GM23338 (cell line): ENCODE measurements around the gene DCLRE1C. TPM values are rescaled to one million over a fixed set of nuclear protein-coding genes. Genes with fewer than 3 reads are reported as not detected.

Experiments used
- ATAC-seq: fragments of 200-7000 bp; cut with Tn5 transposase; 3 replicates; pipeline ENCODE4 v1.9.1; 2020
- DNase-seq: peaks from one replicate; pipeline ENCODE4 v3.0.0-alpha.2; 2015; ENCODE audit warnings: low spot score
- H2AFZ ChIP-seq: fragments of 200-600 bp; sonication (generic); 2 replicates; pipeline ENCODE4 v1.8.0; 2016; ENCODE audit warnings: antibody characterized with exemption, mild to moderate bottlenecking, moderate library complexity
- H3F3A ChIP-seq: fragments of 200-600 bp; sonication (generic); replicated peaks from 2 replicates; pipeline ENCODE4 v1.8.0; 2017; ENCODE audit warnings: antibody characterized with exemption, mixed run types, low read depth
- H3K27ac ChIP-seq: fragments of 200-600 bp; sonication (generic); 2 replicates; pipeline ENCODE4 v1.6.1; 2016; ENCODE audit warnings: low read depth
- H3K27me3 ChIP-seq: fragments of 200-600 bp; sonication (generic); 2 replicates; pipeline ENCODE4 v1.8.0; 2016; ENCODE audit warnings: mild to moderate bottlenecking, mixed run types, moderate library complexity; ENCODE audit not compliant: insufficient read depth
- H3K36me3 ChIP-seq: fragments of 200-600 bp; sonication (generic); 2 replicates; pipeline ENCODE4 v1.8.0; 2016; ENCODE audit warnings: mild to moderate bottlenecking; ENCODE audit not compliant: insufficient read depth
- H3K4me1 ChIP-seq: fragments of 200-600 bp; sonication (generic); 2 replicates; pipeline ENCODE4 v1.8.0; 2016; ENCODE audit warnings: mild to moderate bottlenecking, moderate library complexity; ENCODE audit not compliant: insufficient read depth
- H3K4me2 ChIP-seq: fragments of 200-600 bp; sonication (generic); 2 replicates; pipeline ENCODE4 v1.7.1; 2017; ENCODE audit warnings: mixed run types
- H3K4me3 ChIP-seq: fragments of 200-600 bp; sonication (generic); 2 replicates; pipeline ENCODE4 v1.6.1; 2016; ENCODE audit warnings: mixed run types
- H3K79me2 ChIP-seq: fragments of 200-600 bp; sonication (generic); replicated peaks from 2 replicates; pipeline ENCODE4 v1.8.0; 2017; ENCODE audit warnings: mild to moderate bottlenecking; ENCODE audit not compliant: insufficient read depth
- H3K9me2 ChIP-seq: fragments of 200-600 bp; sonication (generic); 2 replicates; pipeline ENCODE4 v1.8.0; 2017; ENCODE audit not compliant: insufficient read depth
- H4K20me1 ChIP-seq: fragments of 200-600 bp; sonication (generic); replicated peaks from 2 replicates; pipeline ENCODE4 v1.8.0; 2017; ENCODE audit warnings: mild to moderate bottlenecking; ENCODE audit not compliant: insufficient read depth
- H3K27ac Mint-ChIP-seq: 2 replicates; pipeline ENCODE4 v1.8.0; 2020; ENCODE audit warnings: inconsistent platforms, mild to moderate bottlenecking, moderate library complexity, mixed read lengths
- H3K27me3 Mint-ChIP-seq: 3 replicates; pipeline ENCODE4 v1.8.0; 2022; ENCODE audit warnings: low read depth, mild to moderate bottlenecking, moderate library complexity, mixed read lengths, inconsistent platforms; ENCODE audit not compliant: insufficient read depth, poor library complexity
- H3K36me3 Mint-ChIP-seq: 3 replicates; pipeline ENCODE4 v1.8.0; 2021; ENCODE audit warnings: low read depth, mild to moderate bottlenecking, inconsistent platforms, moderate library complexity, mixed read lengths
- H3K4me1 Mint-ChIP-seq: 3 replicates; pipeline ENCODE4 v1.8.0; 2020; ENCODE audit warnings: mild to moderate bottlenecking, inconsistent platforms, mixed read lengths
- H3K4me3 Mint-ChIP-seq: 3 replicates; pipeline ENCODE4 v1.8.0; 2021; ENCODE audit warnings: moderate library complexity, mild to moderate bottlenecking, inconsistent platforms, mixed read lengths
- H3K9me3 Mint-ChIP-seq: 3 replicates; pipeline ENCODE4 v1.8.0; 2020; ENCODE audit warnings: moderate library complexity, mild to moderate bottlenecking, inconsistent platforms, mixed read lengths
- CREB1 ChIP-seq: fragments of 250-450 bp; sonication (Bioruptor Pico); IDR thresholded peaks from 2 replicates; pipeline ENCODE4 v1.5.0; 2020; ENCODE audit warnings: low read depth, mild to moderate bottlenecking, moderate library complexity
- EZH2 ChIP-seq: fragments of 200-600 bp; sonication (generic); IDR thresholded peaks from one replicate; pipeline ENCODE4 v1.8.0; 2017; ENCODE audit warnings: antibody characterized with exemption, mild to moderate bottlenecking, low read depth; ENCODE audit not compliant: unreplicated experiment
- JUNB ChIP-seq: IDR thresholded peaks from one replicate; pipeline ENCODE4 v1.6.1; 2016; ENCODE audit warnings: antibody characterized with exemption; ENCODE audit not compliant: unreplicated experiment
- NANOG ChIP-seq: IDR thresholded peaks from 2 replicates; pipeline ENCODE4 v1.6.1; 2016; ENCODE audit warnings: antibody characterized with exemption, borderline replicate concordance
- STAT1 ChIP-seq: IDR thresholded peaks from one replicate; pipeline ENCODE4 v1.6.1; 2016; ENCODE audit warnings: antibody characterized with exemption; ENCODE audit not compliant: unreplicated experiment
- ZNF114 ChIP-seq: fragments of 250-450 bp; sonication (Bioruptor Pico); IDR thresholded peaks from 2 replicates; pipeline ENCODE4 v1.5.0; 2020; ENCODE audit warnings: mild to moderate bottlenecking, moderate library complexity
- polyA plus RNA-seq: library from polyadenylated mRNA; unstranded; fragments of >200 nt; fragmentation: Nextera tagmentation; extraction: Ambion mirVana; gene quantifications from 2 replicates; pipeline ENCODE4 v1.2.1, GENCODE V29; 2016
- total RNA-seq: library from RNA; depleted of rRNA; stranded (reverse); fragments of >200 nt; shearing (Covaris generic); gene quantifications from 2 replicates; pipeline ENCODE4 v1.2.3, GENCODE V29; 2014
- TF ChIP-seq, protein P1 (sequence below): fragments of 250-450 bp; sonication (Bioruptor Pico); IDR thresholded peaks from 2 replicates; pipeline ENCODE4 v1.5.0; 2020; ENCODE audit warnings: mild to moderate bottlenecking, moderate library complexity
- TF ChIP-seq, protein P2 (sequence below), 2 experiments: fragments of 200-600 bp in 1 of 2; sonication (generic) in 1 of 2; conservative IDR thresholded peaks; 2 replicates each; pipeline versions ENCODE4 v1.5.1 to v1.6.1; 2016 to 2017; ENCODE audit warnings: antibody characterized with exemption in 2 of 2, low read depth in 2 of 2, mild to moderate bottlenecking in 2 of 2, moderate library complexity in 1 of 2
- TF ChIP-seq, protein P3 (sequence below): IDR thresholded peaks from 2 replicates; pipeline ENCODE4 v1.6.1; 2016; ENCODE audit warnings: antibody characterized with exemption
- TF ChIP-seq, protein P4 (sequence below): IDR thresholded peaks from one replicate; pipeline ENCODE4 v1.6.1; 2018; ENCODE audit warnings: antibody characterized with exemption; ENCODE audit not compliant: unreplicated experiment

The DCLRE1C gene
- total and polyA plus RNA-seq, 2 experiments from 2014 or later = 3.9 to 30.2 TPM

DNA sequence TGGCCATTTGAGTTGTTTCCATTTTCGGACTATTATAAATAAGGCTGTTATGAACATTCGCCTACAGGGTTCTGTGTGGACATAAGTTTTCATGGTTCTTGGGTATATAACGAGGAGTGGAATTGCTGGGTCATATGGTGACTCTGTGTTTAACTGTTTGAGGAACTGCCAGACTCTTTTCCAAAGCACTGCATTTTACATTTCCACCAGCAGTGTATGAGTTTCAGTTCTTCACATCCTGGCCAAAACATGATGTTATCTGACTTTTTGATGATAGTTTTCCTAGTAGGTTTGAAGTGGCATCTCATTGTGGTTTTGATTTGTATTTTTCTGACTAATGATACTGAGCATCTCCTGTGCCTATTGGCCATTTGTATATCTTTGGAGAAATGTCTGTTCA lies 69.8 kb downstream of the DCLRE1C start:
- DNase-seq (no peak), ATAC-seq (no peak)
- peaks cover 21% of the 10 kb centered on the region; the same call in 2 of the 3 replicates for H3K4me1 Mint-ChIP-seq
- Histone ChIP-seq H3K4me1 (peaks cover 9% of the 10 kb centered on the region; the same call in 1 of the 2 replicates), H2AFZ (no peak overlapping the region), H3K27me3 (no peaks in the 10 kb centered on the region), H3K79me2 (peaks cover 100% of the 10 kb centered on the region), H3K4me3 (no peak overlapping the region), H4K20me1 (peaks cover 70% of the 10 kb centered on the region), H3K27ac (no peak overlapping the region), H3K36me3 (peaks cover 7% of the 10 kb centered on the region), H3F3A (no peaks in the 10 kb centered on the region), H3K4me2 (no peak overlapping the region), H3K9me2 (no peaks in the 10 kb centered on the region)
- no peak overlapping the region for H3K4me3 Mint-ChIP-seq
- H3K36me3 Mint-ChIP-seq = peaks cover 8% of the 10 kb centered on the region
- H3K27ac Mint-ChIP-seq = no peak overlapping the region
- peaks cover 5% of the 10 kb centered on the region for H3K27me3 Mint-ChIP-seq
- TF ChIP-seq, protein P1, sequence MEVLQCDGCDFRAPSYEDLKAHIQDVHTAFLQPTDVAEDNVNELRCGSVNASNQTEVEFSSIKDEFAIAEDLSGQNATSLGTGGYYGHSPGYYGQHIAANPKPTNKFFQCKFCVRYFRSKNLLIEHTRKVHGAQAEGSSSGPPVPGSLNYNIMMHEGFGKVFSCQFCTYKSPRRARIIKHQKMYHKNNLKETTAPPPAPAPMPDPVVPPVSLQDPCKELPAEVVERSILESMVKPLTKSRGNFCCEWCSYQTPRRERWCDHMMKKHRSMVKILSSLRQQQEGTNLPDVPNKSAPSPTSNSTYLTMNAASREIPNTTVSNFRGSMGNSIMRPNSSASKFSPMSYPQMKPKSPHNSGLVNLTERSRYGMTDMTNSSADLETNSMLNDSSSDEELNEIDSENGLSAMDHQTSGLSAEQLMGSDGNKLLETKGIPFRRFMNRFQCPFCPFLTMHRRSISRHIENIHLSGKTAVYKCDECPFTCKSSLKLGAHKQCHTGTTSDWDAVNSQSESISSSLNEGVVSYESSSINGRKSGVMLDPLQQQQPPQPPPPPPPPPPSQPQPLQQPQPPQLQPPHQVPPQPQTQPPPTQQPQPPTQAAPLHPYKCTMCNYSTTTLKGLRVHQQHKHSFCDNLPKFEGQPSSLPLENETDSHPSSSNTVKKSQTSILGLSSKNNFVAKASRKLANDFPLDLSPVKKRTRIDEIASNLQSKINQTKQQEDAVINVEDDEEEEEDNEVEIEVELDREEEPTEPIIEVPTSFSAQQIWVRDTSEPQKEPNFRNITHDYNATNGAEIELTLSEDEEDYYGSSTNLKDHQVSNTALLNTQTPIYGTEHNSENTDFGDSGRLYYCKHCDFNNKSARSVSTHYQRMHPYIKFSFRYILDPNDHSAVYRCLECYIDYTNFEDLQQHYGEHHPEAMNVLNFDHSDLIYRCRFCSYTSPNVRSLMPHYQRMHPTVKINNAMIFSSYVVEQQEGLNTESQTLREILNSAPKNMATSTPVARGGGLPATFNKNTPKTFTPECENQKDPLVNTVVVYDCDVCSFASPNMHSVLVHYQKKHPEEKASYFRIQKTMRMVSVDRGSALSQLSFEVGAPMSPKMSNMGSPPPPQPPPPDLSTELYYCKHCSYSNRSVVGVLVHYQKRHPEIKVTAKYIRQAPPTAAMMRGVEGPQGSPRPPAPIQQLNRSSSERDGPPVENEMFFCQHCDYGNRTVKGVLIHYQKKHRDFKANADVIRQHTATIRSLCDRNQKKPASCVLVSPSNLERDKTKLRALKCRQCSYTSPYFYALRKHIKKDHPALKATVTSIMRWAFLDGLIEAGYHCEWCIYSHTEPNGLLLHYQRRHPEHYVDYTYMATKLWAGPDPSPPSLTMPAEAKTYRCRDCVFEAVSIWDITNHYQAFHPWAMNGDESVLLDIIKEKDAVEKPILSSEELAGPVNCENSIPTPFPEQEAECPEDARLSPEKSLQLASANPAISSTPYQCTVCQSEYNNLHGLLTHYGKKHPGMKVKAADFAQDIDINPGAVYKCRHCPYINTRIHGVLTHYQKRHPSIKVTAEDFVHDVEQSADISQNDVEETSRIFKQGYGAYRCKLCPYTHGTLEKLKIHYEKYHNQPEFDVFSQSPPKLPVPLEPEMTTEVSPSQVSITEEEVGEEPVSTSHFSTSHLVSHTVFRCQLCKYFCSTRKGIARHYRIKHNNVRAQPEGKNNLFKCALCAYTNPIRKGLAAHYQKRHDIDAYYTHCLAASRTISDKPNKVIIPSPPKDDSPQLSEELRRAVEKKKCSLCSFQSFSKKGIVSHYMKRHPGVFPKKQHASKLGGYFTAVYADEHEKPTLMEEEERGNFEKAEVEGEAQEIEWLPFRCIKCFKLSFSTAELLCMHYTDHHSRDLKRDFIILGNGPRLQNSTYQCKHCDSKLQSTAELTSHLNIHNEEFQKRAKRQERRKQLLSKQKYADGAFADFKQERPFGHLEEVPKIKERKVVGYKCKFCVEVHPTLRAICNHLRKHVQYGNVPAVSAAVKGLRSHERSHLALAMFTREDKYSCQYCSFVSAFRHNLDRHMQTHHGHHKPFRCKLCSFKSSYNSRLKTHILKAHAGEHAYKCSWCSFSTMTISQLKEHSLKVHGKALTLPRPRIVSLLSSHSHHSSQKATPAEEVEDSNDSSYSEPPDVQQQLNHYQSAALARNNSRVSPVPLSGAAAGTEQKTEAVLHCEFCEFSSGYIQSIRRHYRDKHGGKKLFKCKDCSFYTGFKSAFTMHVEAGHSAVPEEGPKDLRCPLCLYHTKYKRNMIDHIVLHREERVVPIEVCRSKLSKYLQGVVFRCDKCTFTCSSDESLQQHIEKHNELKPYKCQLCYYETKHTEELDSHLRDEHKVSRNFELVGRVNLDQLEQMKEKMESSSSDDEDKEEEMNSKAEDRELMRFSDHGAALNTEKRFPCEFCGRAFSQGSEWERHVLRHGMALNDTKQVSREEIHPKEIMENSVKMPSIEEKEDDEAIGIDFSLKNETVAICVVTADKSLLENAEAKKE (CRISPR knock-in tag) = no peak
- TF ChIP-seq STAT1 (no peak), JUNB (no peak), ZNF114 (CRISPR knock-in tag) (no peak), CREB1 (CRISPR knock-in tag) (no peak), NANOG (no peak), EZH2 (no peak)
- TF ChIP-seq, protein P2, sequence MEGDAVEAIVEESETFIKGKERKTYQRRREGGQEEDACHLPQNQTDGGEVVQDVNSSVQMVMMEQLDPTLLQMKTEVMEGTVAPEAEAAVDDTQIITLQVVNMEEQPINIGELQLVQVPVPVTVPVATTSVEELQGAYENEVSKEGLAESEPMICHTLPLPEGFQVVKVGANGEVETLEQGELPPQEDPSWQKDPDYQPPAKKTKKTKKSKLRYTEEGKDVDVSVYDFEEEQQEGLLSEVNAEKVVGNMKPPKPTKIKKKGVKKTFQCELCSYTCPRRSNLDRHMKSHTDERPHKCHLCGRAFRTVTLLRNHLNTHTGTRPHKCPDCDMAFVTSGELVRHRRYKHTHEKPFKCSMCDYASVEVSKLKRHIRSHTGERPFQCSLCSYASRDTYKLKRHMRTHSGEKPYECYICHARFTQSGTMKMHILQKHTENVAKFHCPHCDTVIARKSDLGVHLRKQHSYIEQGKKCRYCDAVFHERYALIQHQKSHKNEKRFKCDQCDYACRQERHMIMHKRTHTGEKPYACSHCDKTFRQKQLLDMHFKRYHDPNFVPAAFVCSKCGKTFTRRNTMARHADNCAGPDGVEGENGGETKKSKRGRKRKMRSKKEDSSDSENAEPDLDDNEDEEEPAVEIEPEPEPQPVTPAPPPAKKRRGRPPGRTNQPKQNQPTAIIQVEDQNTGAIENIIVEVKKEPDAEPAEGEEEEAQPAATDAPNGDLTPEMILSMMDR (conservative IDR thresholded peaks at IDR 0.05; ENCODE audit: low read depth in 2 of 2) = no peak
- TF ChIP-seq, protein P3, sequence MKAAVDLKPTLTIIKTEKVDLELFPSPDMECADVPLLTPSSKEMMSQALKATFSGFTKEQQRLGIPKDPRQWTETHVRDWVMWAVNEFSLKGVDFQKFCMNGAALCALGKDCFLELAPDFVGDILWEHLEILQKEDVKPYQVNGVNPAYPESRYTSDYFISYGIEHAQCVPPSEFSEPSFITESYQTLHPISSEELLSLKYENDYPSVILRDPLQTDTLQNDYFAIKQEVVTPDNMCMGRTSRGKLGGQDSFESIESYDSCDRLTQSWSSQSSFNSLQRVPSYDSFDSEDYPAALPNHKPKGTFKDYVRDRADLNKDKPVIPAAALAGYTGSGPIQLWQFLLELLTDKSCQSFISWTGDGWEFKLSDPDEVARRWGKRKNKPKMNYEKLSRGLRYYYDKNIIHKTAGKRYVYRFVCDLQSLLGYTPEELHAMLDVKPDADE = no peak
- TF ChIP-seq, protein P4, sequence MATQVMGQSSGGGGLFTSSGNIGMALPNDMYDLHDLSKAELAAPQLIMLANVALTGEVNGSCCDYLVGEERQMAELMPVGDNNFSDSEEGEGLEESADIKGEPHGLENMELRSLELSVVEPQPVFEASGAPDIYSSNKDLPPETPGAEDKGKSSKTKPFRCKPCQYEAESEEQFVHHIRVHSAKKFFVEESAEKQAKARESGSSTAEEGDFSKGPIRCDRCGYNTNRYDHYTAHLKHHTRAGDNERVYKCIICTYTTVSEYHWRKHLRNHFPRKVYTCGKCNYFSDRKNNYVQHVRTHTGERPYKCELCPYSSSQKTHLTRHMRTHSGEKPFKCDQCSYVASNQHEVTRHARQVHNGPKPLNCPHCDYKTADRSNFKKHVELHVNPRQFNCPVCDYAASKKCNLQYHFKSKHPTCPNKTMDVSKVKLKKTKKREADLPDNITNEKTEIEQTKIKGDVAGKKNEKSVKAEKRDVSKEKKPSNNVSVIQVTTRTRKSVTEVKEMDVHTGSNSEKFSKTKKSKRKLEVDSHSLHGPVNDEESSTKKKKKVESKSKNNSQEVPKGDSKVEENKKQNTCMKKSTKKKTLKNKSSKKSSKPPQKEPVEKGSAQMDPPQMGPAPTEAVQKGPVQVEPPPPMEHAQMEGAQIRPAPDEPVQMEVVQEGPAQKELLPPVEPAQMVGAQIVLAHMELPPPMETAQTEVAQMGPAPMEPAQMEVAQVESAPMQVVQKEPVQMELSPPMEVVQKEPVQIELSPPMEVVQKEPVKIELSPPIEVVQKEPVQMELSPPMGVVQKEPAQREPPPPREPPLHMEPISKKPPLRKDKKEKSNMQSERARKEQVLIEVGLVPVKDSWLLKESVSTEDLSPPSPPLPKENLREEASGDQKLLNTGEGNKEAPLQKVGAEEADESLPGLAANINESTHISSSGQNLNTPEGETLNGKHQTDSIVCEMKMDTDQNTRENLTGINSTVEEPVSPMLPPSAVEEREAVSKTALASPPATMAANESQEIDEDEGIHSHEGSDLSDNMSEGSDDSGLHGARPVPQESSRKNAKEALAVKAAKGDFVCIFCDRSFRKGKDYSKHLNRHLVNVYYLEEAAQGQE = no peak
- H3K9me3 Mint-ChIP-seq = no peaks in the 10 kb centered on the region
